HL-60/S4 treated with retinoic acid at 250 ng/mL for 4 days and 3 days (cell line): ENCODE data around the gene NDOR1.
"Not testable (repeated sequence)": the region's sequence is repeated elsewhere in the genome, so short reads cannot be mapped to it uniquely, and the experiment has no call there.

Experiments used
- in situ Hi-C: fragments of 300-500 bp; cut with MboI; formaldehyde crosslinking; loops from 2 replicates; pipeline ENCODE4 v1.7.0; 2022; ENCODE audit warnings: low sequenced_read_pairs

NDOR1 gene

DNA sequence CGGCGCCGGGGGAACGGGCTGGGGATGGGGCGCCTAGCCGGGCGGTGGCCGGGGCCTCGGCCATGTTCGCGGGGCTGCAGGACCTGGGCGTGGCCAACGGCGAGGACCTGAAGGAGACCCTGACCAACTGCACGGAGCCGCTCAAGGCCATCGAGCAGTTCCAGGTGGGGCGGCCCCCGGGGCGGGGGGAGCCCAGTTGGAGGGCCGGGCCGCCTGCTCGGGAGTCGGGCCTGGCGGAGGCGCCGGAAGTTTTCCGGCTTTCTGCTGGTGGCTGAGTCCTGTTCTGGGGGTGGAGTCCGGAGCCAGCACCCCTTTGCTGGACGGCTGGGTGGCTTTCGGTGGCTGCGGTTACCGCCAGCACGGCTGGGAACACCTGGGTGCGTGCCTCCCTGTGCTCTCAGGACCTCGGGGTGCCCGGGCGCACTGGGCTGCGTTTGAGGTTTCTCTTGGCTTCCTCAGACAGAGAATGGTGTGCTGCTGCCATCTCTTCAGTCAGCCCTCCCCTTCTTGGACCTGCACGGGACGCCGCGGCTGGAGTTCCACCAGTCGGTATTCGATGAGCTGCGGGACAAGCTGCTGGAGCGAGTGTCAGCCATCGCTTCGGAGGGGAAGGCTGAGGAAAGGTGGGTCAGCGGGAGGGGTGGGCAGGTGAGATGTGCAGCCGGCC lies 50.1 kb downstream of the NDOR1 start:
- in situ Hi-C loops: no loop called here

DNA sequence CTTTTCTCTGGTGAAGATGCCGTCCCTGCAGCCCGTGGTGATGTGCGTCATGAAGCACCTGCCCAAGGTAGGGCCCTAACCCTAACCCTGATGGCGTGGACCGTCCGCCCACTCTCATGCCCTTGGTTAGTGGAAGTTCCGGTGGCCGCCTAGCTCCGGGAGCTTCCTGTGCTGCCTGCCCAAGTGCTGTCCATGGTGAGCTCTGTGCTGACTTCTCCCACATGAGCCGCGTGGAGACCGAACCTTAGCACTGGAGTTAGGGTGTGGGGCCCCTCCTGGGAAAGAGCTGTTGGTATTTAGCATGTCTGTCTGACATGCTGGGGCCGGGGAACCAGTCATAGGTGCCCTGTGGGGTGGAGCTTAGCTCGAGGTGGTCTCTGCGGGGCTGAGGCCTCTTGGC lies 50.9 kb downstream of the NDOR1 start:
- in situ Hi-C loops: no loop called here

GRCh38 chr9:137256856-137257255 lies 51.4 kb downstream of the NDOR1 start:
- in situ Hi-C loops: no loop called here

DNA sequence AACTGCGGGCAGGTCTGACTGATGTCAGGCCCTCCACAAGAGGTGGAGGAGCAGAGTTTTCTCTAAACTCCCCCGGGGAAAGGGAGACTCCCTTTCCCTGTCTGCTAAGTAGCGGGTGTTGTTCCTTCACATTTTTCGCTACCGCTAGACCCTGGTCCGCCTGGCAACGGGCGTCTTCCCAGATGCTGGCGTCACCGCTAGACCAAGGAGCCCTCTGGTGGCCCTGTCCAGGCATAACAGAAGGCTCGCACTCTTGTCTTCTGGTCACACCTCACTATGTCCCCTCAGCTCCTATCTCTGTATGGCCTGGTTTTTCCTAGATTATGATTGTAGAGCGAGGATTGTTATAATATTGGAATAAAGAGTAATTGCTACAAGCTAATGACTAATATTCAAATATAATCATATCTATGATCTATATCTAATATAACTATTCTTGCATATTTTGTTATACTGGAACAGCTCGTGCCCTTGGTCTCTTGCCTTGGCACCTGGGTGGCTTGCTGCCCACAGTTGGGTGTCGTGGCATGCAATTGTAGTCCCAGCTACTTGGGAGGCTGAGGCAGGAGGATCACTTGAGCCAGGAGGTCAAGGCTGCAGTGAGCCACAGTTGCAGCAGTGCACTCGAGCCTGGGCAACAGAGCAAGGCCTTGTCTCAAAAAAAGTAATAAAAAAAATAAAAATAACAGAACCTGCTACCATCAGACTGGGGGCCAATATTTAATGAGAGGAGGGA lies 56.8 kb downstream of the NDOR1 start:
- in situ Hi-C loops: not testable (repeated sequence)

GRCh38 chr9:137262909-137263285 lies 57.4 kb downstream of the NDOR1 start:
- in situ Hi-C loops: no loop called here

GRCh38 chr9:137263506-137263905 lies 58.0 kb downstream of the NDOR1 start:
- in situ Hi-C loops: no loop called here

DNA sequence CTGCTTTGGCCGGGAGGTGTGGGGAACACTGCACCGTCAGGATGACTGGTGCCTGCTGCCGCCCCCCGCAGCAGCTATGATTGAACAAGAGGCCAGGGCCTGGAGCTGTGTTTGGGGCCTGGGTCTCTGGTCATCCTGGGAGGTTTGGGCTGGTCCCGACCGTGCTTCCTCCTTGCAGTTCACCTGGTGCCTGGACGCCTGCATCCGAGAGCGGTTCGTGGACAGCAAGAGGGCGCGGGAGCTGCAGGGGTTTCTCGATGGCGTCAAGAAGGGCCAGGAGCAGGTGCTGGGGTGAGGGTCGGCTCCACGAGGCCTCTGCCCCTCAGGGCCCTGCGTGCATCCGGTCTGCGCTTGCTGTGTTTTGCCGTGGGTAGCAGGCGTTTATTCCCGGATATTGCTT lies 58.6 kb downstream of the NDOR1 start:
- in situ Hi-C loops: no loop called here

GRCh38 chr9:137265496-137266161 lies 60.1 kb downstream of the NDOR1 start:
- in situ Hi-C loops: no loop called here

DNA sequence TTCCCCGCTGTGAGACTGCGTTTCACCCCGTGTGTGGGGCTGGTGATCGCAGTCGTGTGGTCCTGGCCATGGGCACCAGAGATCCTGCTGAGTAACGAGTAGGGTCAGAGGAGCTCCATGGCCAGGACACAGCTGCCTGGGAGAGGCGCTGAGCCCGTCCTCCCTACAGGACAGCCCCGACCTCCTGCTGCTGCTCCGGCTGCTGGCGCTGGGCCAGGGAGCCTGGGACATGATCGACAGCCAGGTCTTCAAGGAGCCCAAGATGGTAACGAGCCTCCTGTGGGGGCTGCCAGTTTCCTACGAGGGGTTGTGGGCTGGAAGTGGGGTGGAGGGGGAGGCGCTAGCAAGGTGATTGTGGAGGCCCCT lies 60.6 kb downstream of the NDOR1 start:
- in situ Hi-C loops: no loop called here
